ENCODE results near the gene TMEM91. TPM values are rescaled to one million over a fixed set of nuclear protein-coding genes. Genes with fewer than 3 reads are reported as not detected.

The TMEM91 gene
- total and polyA plus RNA-seq, 2 experiments from 2014 or later, result 9.3 to 10.6 TPM

- H3K27me3 ChIP-seq (ENCODE audit: insufficient read depth), result peaks cover 42% of the 10 kb centered on the region
- H3K27ac ChIP-seq (ENCODE audit: low read depth), result no peak within 1 kb of the TSS
- H3K79me2 ChIP-seq (replicated peaks; ENCODE audit: insufficient read depth), result no peaks in the 10 kb centered on the region
Measured at GRCh38 chr19:41353466-41354342, 22.6 kb upstream of the TMEM91 start, which contains the start of gene TGFB1. Gene TGFB1, minus strand, starts transcription at chr19:41353922. Its CDS starts 878 bp downstream, at chr19:41353044.

GRCh38 chr19:41354343-41354953, 21.9 kb upstream of the TMEM91 start:
- Mint-ChIP-seq H3K4me3 (peak overlapping the region; percentile 70), H3K4me1 (peaks cover 19% of the 10 kb centered on the region), H3K36me3 (ENCODE audit: low read depth) (no peaks in the 10 kb centered on the region; the same call in 2 of the 3 replicates), H3K9me3 (no peaks in the 10 kb centered on the region; the same call in 2 of the 3 replicates), H3K27ac (no peak overlapping the region), H3K27me3 (ENCODE audit: insufficient read depth, low read depth, poor library complexity) (peaks cover 63% of the 10 kb centered on the region)
- no peak for ATAC-seq
- Histone ChIP-seq H3K79me2 (replicated peaks; ENCODE audit: insufficient read depth) (no peaks in the 10 kb centered on the region), H3K4me3 (peak overlapping the region; percentile 91), H3K4me2 (peak overlapping the region; percentile 98), H4K20me1 (replicated peaks; ENCODE audit: insufficient read depth) (0 out of 2 replicates have a peak, but pooled peaks cover 3% of the 10 kb centered on the region), H3K36me3 (ENCODE audit: insufficient read depth) (no peaks in the 10 kb centered on the region), H3K9me2 (ENCODE audit: insufficient read depth) (no peaks in the 10 kb centered on the region), H3K4me1 (ENCODE audit: insufficient read depth) (peaks cover 12% of the 10 kb centered on the region; the same call in 1 of the 2 replicates), H2AFZ (no peak overlapping the region), H3F3A (replicated peaks; ENCODE audit: low read depth) (peaks cover 6% of the 10 kb centered on the region; the same call in 1 of the 2 replicates), H3K27ac (ENCODE audit: low read depth) (no peak overlapping the region), H3K27me3 (ENCODE audit: insufficient read depth) (peaks cover 41% of the 10 kb centered on the region)
- no peak for DNase-seq (ENCODE audit: low spot score)
- TF ChIP-seq CREB1 (CRISPR knock-in tag; IDR thresholded peaks at IDR 0.05; ENCODE audit: low read depth) (no peak), CTCF (conservative IDR thresholded peaks at IDR 0.05; ENCODE audit: low read depth in 2 of 2) (peak in 1 of 2 experiments; percentile 4; a peak in 2 of 4 replicates)

More at GRCh38 chr19:41353466-41354342, 22.6 kb upstream of the TMEM91 start, which contains the start of gene TGFB1:
- Mint-ChIP-seq H3K9me3 (no peaks in the 10 kb centered on the region; the same call in 2 of the 3 replicates), H3K27ac (no peak within 1 kb of the TSS; the same call in 1 of the 2 replicates), H3K4me1 (peaks cover 19% of the 10 kb centered on the region), H3K36me3 (ENCODE audit: low read depth) (no peaks in the 10 kb centered on the region; the same call in 2 of the 3 replicates), H3K27me3 (ENCODE audit: insufficient read depth, low read depth, poor library complexity) (peaks cover 64% of the 10 kb centered on the region), H3K4me3 (peak within 1 kb of the TSS; percentile 87)
- TF ChIP-seq CTCF (conservative IDR thresholded peaks at IDR 0.05; ENCODE audit: low read depth in 2 of 2) (peak; percentile 73 to 84), ZNF331 (CRISPR knock-in tag; IDR thresholded peaks at IDR 0.05; ENCODE audit: low read depth) (no peak)
- ATAC-seq, result peak; percentile 57
- Histone ChIP-seq H3K4me2 (peak within 1 kb of the TSS; percentile 98), H3K4me3 (peak within 1 kb of the TSS; percentile 91), H3F3A (replicated peaks; ENCODE audit: low read depth) (peaks cover 6% of the 10 kb centered on the region; the same call in 1 of the 2 replicates), H2AFZ (peak within 1 kb of the TSS; percentile 96), H3K36me3 (ENCODE audit: insufficient read depth) (no peaks in the 10 kb centered on the region), H4K20me1 (replicated peaks; ENCODE audit: insufficient read depth) (0 out of 2 replicates have a peak, but pooled peaks cover 3% of the 10 kb centered on the region), H3K4me1 (ENCODE audit: insufficient read depth) (peaks cover 12% of the 10 kb centered on the region; the same call in 1 of the 2 replicates), H3K9me2 (ENCODE audit: insufficient read depth) (no peaks in the 10 kb centered on the region)
- peak; percentile 86 for DNase-seq (ENCODE audit: low spot score)

Data from GM23338 (cell line).